ENCODE results near the gene TFPI2.

Gene TFPI2

GRCh38 chr7:93861325-93861949, 29.1 kb downstream of the TFPI2 start:
- H3K4me3 ChIP-seq (ENCODE audit: low read depth, low read length): no peak overlapping the region
- TF ChIP-seq CTCF (IDR thresholded peaks at IDR 0.05; ENCODE audit: borderline replicate concordance, insufficient read depth, low read depth, low read length): no peak

GRCh38 chr7:93860261-93860660, 30.3 kb downstream of the TFPI2 start:
- no peak for TF ChIP-seq CTCF (IDR thresholded peaks at IDR 0.05; ENCODE audit: borderline replicate concordance, insufficient read depth, low read depth, low read length)
- no peak overlapping the region for H3K4me3 ChIP-seq (ENCODE audit: low read depth, low read length)

- no peak overlapping the region for H3K4me3 ChIP-seq (ENCODE audit: low read depth, low read length)
- no peak for TF ChIP-seq CTCF (IDR thresholded peaks at IDR 0.05; ENCODE audit: borderline replicate concordance, insufficient read depth, low read depth, low read length)
Measured at GRCh38 chr7:93858857-93859256, 31.7 kb downstream of the TFPI2 start.

GRCh38 chr7:93856323-93856722, 34.2 kb downstream of the TFPI2 start:
- H3K4me3 ChIP-seq (ENCODE audit: low read depth, low read length): no peak overlapping the region
- TF ChIP-seq CTCF (IDR thresholded peaks at IDR 0.05; ENCODE audit: borderline replicate concordance, insufficient read depth, low read depth, low read length): no peak

GRCh38 chr7:93855797-93856196, 34.8 kb downstream of the TFPI2 start:
- no peak overlapping the region for H3K4me3 ChIP-seq (ENCODE audit: low read depth, low read length)
- no peak for TF ChIP-seq CTCF (IDR thresholded peaks at IDR 0.05; ENCODE audit: borderline replicate concordance, insufficient read depth, low read depth, low read length)

GRCh38 chr7:93854480-93854879, 36.1 kb downstream of the TFPI2 start:
- TF ChIP-seq CTCF (IDR thresholded peaks at IDR 0.05; ENCODE audit: borderline replicate concordance, insufficient read depth, low read depth, low read length): no peak
- H3K4me3 ChIP-seq (ENCODE audit: low read depth, low read length): no peak overlapping the region

GRCh38 chr7:93851536-93851935, 39.0 kb downstream of the TFPI2 start:
- TF ChIP-seq CTCF (IDR thresholded peaks at IDR 0.05; ENCODE audit: borderline replicate concordance, insufficient read depth, low read depth, low read length): no peak
- H3K4me3 ChIP-seq (ENCODE audit: low read depth, low read length): no peak overlapping the region

Measured in GM12875 (cell line).